Endometrium (tissue), 2 donors: Measurements from ENCODE around the gene SMURF1.
"Not testable (repeated sequence)": the region's sequence is repeated elsewhere in the genome, so short reads cannot be mapped to it uniquely, and the experiment has no call there.

ENCODE experiments used
- FAIRE-seq: peaks from 2 replicates; lab custom pipeline; 2012; peaks lifted over from hg19 to GRCh38; lab: Jason Lieb, UNC
- donor health status: control.
- donor health status: control.

The SMURF1 gene

DNA sequence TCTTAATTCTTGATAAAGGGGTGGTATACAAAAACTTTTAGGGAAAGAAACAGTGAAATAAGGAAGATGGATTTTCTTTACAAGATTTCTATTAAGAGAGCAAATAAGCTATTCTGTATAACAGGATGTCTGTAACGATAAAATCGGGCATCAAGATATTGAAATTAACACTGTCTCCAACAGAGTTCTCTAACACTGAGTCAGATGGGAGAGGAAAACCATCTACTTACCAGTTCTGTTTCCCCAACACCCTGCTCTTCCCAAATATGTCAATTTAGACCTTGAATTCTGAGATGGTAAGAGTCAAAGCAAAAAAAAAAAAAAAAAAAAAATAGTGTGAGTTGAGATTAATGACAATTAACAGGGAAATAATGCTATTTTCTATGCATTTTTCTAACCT lies 23.0 kb downstream of the SMURF1 start:
- FAIRE-seq: no peak

DNA sequence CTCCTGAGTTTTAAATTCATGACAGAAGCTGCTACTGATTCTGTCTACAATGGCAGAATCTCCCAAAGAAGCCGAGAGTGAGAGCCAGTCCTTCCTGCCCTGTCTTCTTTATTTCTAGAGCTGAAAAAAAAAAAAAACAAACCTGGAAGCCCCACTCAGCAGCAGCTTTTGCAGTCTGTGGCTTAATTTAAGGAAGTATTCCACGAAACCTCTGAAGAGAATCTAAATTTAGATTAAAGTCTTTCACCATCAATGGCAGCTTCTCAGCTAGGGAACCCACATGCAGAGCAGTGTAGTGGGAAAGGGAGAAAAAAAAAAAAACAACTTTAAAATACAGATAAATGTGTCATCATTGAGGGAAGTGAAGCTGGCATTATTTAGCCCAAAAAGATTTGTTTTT lies 23.4 kb downstream of the SMURF1 start:
- FAIRE-seq: no peak

DNA sequence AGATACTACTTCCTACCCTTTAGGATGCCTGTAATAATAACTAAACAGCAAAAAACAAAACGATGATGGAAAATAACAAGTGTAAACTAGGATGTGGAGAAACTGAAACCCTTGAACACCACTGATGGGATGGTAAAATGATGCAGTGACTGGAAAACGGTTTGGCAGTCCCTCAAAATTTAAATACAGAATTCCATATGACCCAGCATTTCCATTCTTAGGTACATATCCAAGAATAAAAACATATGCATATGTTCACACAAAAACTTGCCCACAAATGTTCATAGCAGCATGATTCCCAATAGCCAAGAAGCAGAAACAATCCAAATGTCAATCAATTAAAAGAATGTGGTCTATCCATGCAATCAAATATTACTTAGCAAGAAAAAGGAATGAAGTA lies 25.8 kb downstream of the SMURF1 start:
- FAIRE-seq: no peak

DNA sequence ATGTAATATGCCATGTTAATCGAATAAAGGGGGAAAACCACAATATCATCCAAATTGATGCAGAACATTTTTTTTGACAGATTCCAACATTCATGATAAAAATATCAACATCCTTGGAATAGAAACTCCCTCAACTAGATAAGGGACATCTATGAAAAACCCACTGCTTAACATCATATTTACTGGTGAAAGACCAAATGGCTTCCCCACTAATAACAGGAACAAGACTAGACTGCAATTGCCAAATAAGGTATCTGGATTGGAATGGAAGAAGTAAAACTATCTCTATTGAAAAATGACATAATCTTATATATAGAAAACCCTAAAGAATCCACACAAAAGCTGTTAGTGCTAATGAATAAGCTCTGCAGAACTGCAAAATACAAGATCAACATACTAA lies 27.8 kb downstream of the SMURF1 start:
- FAIRE-seq: no peak

DNA sequence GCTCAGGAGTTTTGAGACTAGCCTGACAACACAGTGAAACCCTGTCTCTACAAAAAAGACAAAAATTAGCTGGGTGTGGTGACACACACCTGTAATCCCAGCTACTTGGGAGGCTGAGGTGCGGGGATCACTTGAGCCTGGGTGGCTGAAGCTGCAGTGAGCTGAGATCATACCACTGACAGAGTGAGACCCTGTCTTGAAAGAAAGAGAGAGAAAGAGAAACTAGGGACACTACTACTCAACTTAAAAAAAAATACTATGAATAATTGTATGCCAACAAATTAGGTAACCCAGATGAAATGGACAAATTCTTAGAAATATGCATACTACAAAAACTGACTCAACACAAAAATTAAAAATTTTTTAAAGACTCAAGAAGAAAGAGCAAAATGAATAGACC lies 28.5 kb downstream of the SMURF1 start:
- FAIRE-seq: no peak

DNA sequence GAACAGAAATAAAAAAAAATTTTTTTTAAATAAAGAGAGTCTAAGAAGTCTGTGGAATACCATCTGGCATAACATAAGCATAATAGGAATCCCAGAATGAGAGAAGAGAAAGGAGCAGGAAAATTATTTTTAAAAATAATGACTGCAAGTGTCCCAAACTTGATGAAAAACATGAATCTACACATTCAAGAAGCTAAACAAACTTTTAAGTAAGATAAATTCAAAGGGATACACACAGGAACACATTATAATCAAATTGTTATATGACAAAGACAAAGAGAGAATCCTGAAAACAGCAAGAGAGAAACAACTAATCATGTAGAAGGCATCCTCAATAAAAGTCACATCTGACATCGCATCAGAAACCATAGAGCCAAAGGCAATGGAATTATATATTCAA lies 30.9 kb downstream of the SMURF1 start:
- no peak for FAIRE-seq

DNA sequence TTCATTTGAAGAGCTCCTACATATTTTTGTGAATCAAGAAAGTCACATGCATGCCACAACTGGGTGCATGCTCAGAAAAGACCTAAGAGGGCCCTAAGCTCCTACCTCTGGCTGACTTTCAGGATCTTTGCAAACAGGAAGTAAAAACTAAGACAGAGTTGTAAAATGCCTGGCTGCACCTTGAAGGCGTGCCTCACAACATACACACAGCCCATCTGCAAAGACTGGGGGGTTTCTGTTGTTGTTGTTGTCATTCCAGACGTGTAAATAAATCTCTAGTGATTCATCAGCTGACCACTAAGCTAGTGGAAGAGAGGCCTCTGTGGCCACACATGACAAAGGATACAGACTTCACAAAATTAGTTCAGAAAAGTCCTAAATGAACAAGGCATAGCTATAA lies 31.8 kb downstream of the SMURF1 start:
- no peak for FAIRE-seq

DNA sequence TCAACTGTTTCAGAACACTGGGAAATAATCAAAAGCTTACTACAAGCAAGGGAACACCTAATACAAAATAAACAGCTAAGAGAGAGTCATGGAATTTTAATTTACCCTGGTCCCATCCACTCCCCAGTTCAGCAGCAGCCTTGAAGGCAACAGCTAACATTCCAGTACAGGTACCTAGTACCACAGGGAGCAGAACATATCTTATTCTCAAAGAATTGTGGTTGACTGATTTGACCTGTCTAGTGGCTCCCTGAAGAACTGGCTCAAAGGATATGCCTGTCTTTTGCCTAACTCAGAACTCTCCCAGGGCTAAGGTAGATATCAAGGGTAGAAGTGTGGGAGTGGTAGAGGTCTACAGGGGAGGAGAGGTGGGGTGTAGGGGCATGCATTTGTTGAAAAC lies 32.3 kb downstream of the SMURF1 start:
- no peak for FAIRE-seq

DNA sequence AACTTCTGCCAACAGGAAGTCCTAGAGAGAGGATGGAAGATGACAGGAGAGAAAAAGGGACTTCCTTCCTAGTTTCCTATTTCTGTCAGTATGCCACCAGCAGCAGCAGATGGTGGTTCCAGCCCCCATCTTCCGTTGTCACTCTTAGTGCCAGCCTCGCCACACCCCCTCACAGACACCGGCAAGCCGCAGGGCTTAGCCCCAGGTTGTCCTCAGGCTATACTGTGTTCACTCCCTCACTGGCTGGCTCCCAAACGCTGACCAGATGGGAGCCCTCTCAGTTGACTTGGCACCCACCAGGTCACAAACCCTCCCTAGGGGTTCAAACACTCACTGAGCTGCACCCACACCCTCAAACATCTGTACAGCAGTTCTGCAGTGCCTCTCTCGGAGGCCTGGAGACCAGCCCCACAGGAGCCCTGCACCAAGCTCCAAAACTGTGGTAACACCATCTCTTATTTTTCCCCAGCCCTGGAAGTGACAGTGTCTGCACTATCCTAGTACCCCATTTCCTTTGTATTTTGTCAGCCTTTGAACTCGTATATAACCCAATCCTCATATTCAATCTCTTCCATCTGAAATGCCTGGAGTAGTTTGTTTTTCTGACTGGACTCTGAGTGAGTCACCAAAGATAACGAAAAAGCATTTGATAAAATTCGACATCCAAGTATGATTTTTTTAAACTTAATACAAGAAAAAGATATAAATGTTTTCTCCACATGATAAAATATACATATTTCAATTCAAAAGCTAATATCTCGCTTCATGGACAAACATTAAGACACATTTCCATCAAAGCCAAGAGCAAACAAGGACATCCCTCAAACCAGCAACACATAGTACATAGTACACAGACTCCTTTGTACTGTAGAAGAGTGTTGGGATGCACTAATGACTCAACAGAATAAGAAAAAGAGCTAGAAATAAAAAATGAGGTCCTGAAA lies 34.5 kb downstream of the SMURF1 start:
- no peak for FAIRE-seq

DNA sequence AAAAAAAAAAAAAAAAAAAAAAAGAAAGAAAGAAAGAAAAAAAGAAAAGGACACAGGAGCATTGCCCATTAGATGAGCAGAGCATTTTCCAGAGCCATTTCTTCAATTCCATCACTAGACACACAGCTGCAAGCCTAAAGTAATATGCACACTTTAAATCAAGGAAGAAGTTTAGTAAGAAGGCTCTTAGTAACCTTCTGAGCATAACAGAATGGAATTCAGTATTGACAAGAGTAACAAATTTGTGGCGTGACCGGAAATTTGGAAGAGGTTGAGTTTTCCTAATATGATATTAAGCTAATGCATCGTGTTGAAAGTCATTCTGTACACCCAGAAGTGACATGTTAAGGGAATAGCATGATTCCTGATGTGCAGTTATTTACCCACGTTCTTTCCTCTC lies 35.3 kb downstream of the SMURF1 start:
- FAIRE-seq: no peak

DNA sequence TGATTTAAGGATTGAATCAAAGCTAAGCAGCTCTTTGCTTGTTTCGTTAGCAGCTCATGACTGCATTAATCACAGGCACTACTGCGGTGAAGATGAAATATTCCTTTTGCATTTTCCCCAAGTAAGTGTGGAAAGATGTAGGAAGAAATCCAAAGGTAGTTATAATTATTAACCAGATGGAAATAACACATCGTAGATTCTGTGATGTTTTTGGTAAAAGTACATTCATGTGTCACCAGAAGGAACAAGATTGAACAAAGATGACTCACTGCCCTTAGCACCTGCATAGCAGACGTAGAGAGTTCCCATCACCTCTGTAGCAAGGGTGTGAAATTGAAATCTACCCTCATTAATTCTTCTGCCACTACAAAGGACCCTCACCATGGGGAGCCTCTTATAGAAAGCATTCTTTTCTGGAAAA lies 37.1 kb downstream of the SMURF1 start:
- FAIRE-seq: no peak

DNA sequence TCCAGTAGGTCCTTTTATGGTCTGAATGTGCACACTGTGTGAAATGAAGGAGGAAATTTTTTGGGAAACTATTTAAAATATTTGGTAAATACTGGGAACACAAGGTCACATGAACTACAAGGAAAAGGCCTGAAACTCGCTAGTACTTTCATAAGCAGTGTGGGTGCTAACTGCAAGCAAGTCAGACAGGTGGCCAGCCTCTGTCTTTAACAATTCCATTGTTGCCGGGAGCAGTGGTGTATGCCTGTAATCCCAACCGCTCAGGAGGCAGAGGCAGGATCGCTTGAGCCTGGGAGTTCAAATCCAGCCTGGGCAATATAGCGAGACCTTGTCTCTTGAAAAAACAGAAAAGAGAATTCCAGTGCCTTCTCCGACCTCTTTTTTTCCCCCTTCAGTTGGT lies 37.5 kb downstream of the SMURF1 start:
- FAIRE-seq: no peak

DNA sequence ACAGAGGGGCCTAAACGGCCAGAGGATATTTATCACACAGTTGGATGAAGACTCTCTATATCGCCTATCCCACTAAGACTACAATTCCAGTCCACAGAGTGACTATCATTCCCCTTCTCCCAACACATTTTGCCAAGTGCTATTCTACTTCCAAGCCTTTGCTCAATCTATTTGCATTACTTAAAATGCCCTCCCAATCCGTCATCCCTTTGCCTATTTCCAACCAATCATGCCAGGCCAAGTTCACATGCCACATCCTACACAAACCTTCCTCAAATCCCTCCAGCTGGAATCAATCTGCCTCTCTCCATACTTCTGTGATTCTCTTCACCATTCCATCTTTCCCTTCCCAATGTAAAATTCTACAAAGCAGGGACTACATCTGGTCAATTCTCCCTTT lies 38.2 kb downstream of the SMURF1 start:
- no peak for FAIRE-seq

DNA sequence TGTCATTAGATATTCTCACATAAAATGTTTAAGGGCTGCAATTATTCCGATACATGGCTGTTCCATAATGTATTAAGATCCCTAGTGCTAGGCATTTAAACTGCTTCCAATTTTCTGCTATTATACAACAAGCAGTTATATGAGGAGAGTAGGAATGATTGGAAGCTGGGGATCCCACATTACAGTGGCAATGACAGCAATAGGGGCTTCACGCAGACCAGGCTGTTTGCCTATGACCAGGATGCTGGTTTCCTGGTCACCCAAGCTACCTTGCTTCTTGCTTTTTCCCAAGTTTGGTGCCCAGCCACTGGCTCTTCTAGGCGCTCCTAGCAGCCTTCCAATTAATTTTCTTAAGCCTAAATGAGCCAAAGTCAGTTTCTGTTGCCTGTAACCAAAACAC lies 39.3 kb downstream of the SMURF1 start:
- no peak for FAIRE-seq

DNA sequence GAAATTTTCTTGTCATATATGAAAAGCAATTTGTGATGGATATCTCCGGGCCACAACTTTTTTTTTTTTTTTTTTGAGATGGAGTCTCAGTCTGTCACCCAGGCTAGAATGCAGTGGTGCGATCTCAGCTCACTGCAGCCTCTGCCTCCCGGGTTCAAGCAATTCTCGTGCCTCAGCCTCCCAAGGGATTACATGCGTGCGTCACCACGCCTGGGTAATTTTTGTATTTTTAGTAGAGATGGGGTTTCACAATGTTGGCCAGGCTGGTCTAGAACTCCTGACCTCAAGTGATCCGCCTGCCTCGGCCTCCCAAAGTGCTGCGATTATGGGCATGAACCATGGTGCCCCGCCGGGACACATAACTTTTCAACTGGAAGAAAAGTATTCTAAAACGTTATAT lies 40.1 kb downstream of the SMURF1 start:
- FAIRE-seq: not testable (repeated sequence)

DNA sequence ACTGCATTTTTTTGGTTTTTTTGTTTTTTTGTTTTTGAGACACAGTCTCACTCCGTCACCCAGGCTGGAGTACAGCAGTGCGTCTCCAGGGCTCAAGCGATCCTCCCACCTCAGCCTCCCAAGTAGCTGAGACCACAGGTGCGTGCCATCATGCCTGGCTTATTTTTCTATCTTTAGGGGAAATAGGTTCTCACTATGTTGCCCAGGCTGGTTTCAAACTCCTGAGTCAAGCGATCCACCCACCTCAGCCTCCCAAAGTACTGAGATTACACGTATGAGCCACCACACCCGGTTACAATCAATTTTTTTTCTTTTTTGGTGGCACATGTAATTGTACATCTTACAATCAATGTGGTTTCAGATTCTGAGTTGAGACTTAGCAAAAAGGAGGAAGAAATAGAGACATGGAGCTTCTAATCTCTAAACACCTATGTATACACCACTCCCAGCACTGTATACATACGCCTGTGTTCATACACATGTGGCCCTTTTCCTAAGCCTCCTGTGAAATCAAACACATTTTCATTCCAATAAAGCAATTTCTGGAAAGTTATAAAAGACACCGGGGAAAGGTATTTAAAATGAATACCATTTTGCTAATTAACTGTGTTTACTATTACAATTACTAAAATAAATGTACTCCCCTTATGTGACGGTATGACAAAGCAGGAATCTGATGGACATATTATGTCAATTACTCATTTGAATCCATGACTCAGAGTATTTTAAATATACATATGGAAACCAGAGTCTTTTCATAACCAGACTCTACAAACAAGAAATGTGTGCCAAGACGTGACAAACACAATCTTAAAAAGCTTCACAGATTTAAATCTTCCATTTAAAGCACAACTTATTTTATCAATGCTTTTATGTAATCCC lies 40.9 kb downstream of the SMURF1 start:
- FAIRE-seq: no peak

DNA sequence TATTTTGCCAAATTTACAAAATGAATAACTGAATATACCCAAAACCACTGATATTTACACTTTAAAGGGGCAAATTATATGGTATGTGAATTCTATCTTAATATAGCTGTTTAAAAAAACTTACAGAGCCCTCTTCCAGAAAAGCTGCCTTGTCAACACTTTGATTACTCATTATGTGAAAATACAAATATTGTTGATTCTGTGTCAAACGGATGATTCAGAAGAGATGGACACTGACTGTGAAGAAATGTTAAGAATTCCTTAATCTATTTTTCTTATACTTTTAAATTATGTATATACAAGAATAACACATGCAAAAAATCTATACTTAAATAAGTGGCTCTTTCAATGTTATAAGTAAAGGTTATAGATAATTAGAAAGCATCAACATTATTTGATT lies 41.5 kb downstream of the SMURF1 start:
- no peak for FAIRE-seq

DNA sequence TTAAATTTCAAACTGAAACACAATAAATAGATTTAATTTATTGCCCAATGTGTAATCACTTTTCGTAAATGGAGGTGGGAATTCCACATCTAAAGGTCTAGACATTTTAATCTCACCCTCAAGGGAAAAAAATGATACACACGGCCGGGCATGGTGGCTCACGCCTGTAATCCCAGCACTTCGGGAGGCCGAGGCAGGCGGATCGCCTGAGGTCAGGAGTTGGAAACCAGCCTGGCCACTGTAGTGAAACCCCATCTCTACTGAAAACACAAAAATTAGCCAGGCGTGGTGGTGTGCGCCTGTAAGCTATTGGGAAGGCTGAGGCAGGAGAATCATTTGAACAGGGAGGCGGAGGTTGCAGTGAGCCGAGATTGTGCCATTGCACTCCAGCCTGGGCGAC lies 42.4 kb downstream of the SMURF1 start:
- FAIRE-seq: not testable (repeated sequence)

DNA sequence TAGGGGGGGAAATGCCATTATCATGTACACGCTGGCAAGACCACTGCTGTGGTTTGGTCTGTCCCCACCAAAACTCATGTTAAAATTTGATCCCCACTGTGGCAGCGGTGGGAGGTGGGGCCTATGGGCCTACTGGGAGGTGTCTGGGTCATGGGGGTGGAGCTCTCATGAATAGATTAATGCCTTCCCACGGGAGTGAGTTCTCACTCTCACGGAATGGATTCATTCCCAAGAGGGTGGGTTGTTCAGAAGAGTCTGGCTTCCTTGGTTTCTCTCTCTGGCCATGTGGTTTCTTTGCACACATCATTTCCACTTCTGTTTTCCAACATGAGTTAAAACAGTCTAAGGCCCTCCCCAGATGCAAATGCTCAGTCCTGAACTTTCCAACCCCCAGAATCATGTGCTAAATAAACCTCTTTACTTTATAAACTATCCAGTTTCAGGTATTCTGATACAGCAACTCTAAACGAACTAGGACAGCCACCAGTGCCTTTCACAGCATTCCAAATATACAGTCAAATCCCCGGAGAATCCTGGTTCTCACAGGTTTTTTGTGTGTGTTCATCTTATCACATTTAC lies 44.3 kb downstream of the SMURF1 start:
- no peak for FAIRE-seq

DNA sequence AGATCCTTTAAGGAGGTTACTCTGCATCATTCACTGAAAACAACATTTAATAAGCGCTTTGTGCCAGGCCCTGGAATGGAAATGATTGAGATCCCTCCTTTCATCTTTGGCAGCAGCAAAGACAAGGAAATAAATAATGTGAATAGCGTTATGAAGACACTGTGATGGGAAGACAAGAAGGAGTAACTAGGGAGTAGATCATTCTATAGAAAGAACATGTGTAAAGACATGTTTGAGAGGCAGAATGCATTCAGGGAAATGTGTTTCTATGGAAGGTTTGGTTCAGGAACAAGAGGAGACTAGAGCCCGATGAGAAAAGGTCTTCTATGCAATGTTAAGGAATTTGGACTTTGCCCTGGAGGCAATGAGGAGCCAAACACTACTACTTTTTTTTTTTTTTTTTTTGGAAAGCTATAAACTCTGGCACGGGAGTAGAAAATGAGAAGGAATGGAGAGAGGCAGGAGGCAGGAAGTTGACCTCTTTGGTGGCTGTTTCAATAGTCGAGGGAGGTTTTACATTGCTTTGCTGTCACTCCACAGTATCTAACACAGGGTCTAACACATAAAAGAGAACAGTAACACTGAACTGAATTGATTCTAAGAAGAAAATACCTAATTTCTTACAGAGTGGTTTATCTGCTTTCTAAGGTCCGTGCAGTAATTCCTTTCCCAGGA lies 44.9 kb downstream of the SMURF1 start:
- FAIRE-seq: no peak

DNA sequence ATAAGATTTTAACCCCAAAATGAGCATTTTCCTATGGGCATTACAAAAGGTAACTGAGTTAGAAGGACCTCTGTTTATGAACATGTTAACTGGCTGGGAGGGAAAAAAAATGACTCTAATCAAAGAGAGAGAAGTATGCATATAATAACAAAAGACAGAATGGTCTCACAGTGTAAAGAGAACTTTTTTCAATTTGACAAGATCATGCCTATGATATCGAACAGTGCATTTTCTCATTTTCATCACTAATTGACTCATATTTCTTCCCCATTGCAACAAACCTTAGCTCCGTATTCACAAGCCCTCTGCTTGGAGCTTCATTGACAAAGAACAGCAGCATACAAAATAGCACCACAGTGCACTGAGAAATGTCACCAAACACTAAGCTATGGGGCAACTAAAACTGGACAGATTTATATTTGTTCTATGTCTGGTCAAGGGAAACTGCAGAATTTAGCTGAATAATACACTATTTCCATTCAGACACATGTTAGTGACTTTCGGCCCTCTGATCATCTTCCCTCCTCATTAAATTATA lies 45.6 kb downstream of the SMURF1 start:
- FAIRE-seq: no peak

DNA sequence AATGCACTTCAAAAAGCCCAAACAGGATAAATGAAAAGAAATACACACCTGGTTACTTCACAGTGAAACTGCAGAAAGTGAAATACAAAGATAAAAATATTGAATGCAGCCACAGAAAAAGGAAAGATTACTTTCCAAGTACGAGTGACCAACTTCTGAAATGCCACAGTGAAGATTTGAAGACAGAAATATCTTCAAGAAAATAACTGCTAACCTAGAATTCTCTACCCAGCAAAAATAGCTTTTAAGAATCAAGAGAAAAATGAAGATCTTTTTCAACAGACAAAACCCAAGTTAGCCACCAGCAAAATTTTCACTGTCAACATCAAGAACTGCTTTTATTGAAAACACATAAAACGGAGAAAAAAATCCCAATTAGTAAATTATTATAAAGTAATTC lies 46.2 kb downstream of the SMURF1 start:
- FAIRE-seq: no peak
